ENCODE measurements around the gene CARMIL1.

CARMIL1 gene

GRCh38 chr6:25270559-25270958, 8.6 kb upstream of the CARMIL1 start:
- Histone ChIP-seq H2AK5ac (ENCODE audit: low read length, severe bottlenecking) (no peak overlapping the region), H2BK12ac (ENCODE audit: low read length in 2 of 2) (no peak overlapping the region)

GRCh38 chr6:25275436-25275835, 3.7 kb upstream of the CARMIL1 start:
- H2BK5ac ChIP-seq (ENCODE audit: low read depth, low read length, poor library complexity, severe bottlenecking) = no peak overlapping the region
- H4K91ac ChIP-seq (ENCODE audit: low read length) = no peak overlapping the region
- no peak overlapping the region for H2BK15ac ChIP-seq (ENCODE audit: low read depth, poor library complexity, severe bottlenecking)
- H2BK120ac ChIP-seq (ENCODE audit: low read depth, low read length) = no peak overlapping the region
- H2AFZ ChIP-seq (ENCODE audit: low read depth, low read length) = no peak overlapping the region
- peaks cover 2% of the 10 kb centered on the region for H3K4me1 ChIP-seq (ENCODE audit: control insufficient read depth, insufficient read depth, low read depth, low read length)
- no peaks in the 10 kb centered on the region for H3K36me3 ChIP-seq (ENCODE audit: control insufficient read depth in 1 of 2, insufficient read depth in 2 of 2, low read depth in 1 of 2, low read length in 2 of 2)
- no peak overlapping the region for H3K18ac ChIP-seq (ENCODE audit: low read depth in 1 of 2, low read length in 2 of 2)
- no peaks in the 10 kb centered on the region for H3K27me3 ChIP-seq (ENCODE audit: control insufficient read depth in 1 of 2, insufficient read depth in 1 of 2, low read length in 2 of 2)
- H2AK5ac ChIP-seq (ENCODE audit: low read length, severe bottlenecking) = no peak overlapping the region
- H3K4ac ChIP-seq (ENCODE audit: low read depth in 1 of 2, low read length in 2 of 2) = no peak overlapping the region
- 100% methylated on average over 1 of the region's 1 CpG for WGBS
- no peak overlapping the region for H2BK12ac ChIP-seq (ENCODE audit: low read length in 2 of 2)
- no peak for DNase-seq
- no peaks in the 10 kb centered on the region for H3K9me3 ChIP-seq (ENCODE audit: control insufficient read depth, low read length)
- H4K8ac ChIP-seq (ENCODE audit: low read length) = no peak overlapping the region
- no peak overlapping the region for H3K14ac ChIP-seq (ENCODE audit: low read length in 2 of 2)
- peaks cover 6% of the 10 kb centered on the region for H3K79me1 ChIP-seq (replicated peaks; ENCODE audit: low read length, poor library complexity, severe bottlenecking)
- H3K27ac ChIP-seq (ENCODE audit: low read length, poor library complexity, severe bottlenecking) = no peak overlapping the region
- no peak overlapping the region for H3K23ac ChIP-seq (ENCODE audit: low read length in 2 of 2)
- H3K9ac ChIP-seq (ENCODE audit: low read length) = peak overlapping the region; percentile 46
- H3K4me3 ChIP-seq (ENCODE audit: insufficient read depth in 1 of 2, low read depth in 1 of 2, low read length in 2 of 2) = peak overlapping the region in 1 of 2 experiments; percentile 34
- H3K4me2 ChIP-seq (ENCODE audit: low read length, poor library complexity, severe bottlenecking) = no peak overlapping the region

More at GRCh38 chr6:25270559-25270958, 8.6 kb upstream of the CARMIL1 start:
- no peak overlapping the region for H2AFZ ChIP-seq (ENCODE audit: low read depth, low read length)
- H3K9me3 ChIP-seq (ENCODE audit: control insufficient read depth, low read length) = no peaks in the 10 kb centered on the region
- no peaks in the 10 kb centered on the region for H3K79me1 ChIP-seq (replicated peaks; ENCODE audit: low read length, poor library complexity, severe bottlenecking)
- H3K4me2 ChIP-seq (ENCODE audit: low read length, poor library complexity, severe bottlenecking) = no peak overlapping the region
- no peak overlapping the region for H3K27ac ChIP-seq (ENCODE audit: low read length, poor library complexity, severe bottlenecking)
- no peak overlapping the region for H4K8ac ChIP-seq (ENCODE audit: low read length)
- H3K4ac ChIP-seq (ENCODE audit: low read depth in 1 of 2, low read length in 2 of 2) = no peak overlapping the region
- H3K4me3 ChIP-seq (ENCODE audit: insufficient read depth in 1 of 2, low read depth in 1 of 2, low read length in 2 of 2) = no peak overlapping the region
- H3K36me3 ChIP-seq (ENCODE audit: control insufficient read depth in 1 of 2, insufficient read depth in 2 of 2, low read depth in 1 of 2, low read length in 2 of 2) = no peaks in the 10 kb centered on the region
- no peak overlapping the region for H3K23ac ChIP-seq (ENCODE audit: low read length in 2 of 2)
- no peak overlapping the region for H3K14ac ChIP-seq (ENCODE audit: low read length in 2 of 2)
- H4K91ac ChIP-seq (ENCODE audit: low read length) = no peak overlapping the region
- no peak overlapping the region for H2BK15ac ChIP-seq (ENCODE audit: low read depth, poor library complexity, severe bottlenecking)
- DNase-seq = no peak
- H3K27me3 ChIP-seq (ENCODE audit: control insufficient read depth in 1 of 2, insufficient read depth in 1 of 2, low read length in 2 of 2) = no peaks in the 10 kb centered on the region
- no peaks in the 10 kb centered on the region for H3K4me1 ChIP-seq (ENCODE audit: control insufficient read depth, insufficient read depth, low read depth, low read length)
- no peak overlapping the region for H2BK120ac ChIP-seq (ENCODE audit: low read depth, low read length)
- no peak overlapping the region for H2BK5ac ChIP-seq (ENCODE audit: low read depth, low read length, poor library complexity, severe bottlenecking)
- no peak overlapping the region for H3K18ac ChIP-seq (ENCODE audit: low read depth in 1 of 2, low read length in 2 of 2)
- H3K9ac ChIP-seq (ENCODE audit: low read length) = no peak overlapping the region

- H2BK5ac ChIP-seq (ENCODE audit: low read depth, low read length, poor library complexity, severe bottlenecking) = no peak overlapping the region
- no peak overlapping the region for H3K23ac ChIP-seq (ENCODE audit: low read length in 2 of 2)
- no peak overlapping the region for H2BK15ac ChIP-seq (ENCODE audit: low read depth, poor library complexity, severe bottlenecking)
- H3K18ac ChIP-seq (ENCODE audit: low read depth in 1 of 2, low read length in 2 of 2) = no peak overlapping the region
- H3K9ac ChIP-seq (ENCODE audit: low read length) = no peak overlapping the region
- no peaks in the 10 kb centered on the region for H3K36me3 ChIP-seq (ENCODE audit: control insufficient read depth in 1 of 2, insufficient read depth in 2 of 2, low read depth in 1 of 2, low read length in 2 of 2)
- no peak overlapping the region for H4K91ac ChIP-seq (ENCODE audit: low read length)
- no peak overlapping the region for H2AK5ac ChIP-seq (ENCODE audit: low read length, severe bottlenecking)
- no peak overlapping the region for H3K14ac ChIP-seq (ENCODE audit: low read length in 2 of 2)
- H3K27ac ChIP-seq (ENCODE audit: low read length, poor library complexity, severe bottlenecking) = no peak overlapping the region
- peaks cover 4% of the 10 kb centered on the region for H3K4me1 ChIP-seq (ENCODE audit: control insufficient read depth, insufficient read depth, low read depth, low read length)
- no peak overlapping the region for H4K8ac ChIP-seq (ENCODE audit: low read length)
- H2BK12ac ChIP-seq (ENCODE audit: low read length in 2 of 2) = no peak overlapping the region
- H3K4me3 ChIP-seq (ENCODE audit: insufficient read depth in 1 of 2, low read depth in 1 of 2, low read length in 2 of 2) = no peak overlapping the region
- H3K27me3 ChIP-seq (ENCODE audit: control insufficient read depth in 1 of 2, insufficient read depth in 1 of 2, low read length in 2 of 2) = no peaks in the 10 kb centered on the region
- peaks cover 8% of the 10 kb centered on the region for H3K79me1 ChIP-seq (replicated peaks; ENCODE audit: low read length, poor library complexity, severe bottlenecking)
- no peak overlapping the region for H3K4ac ChIP-seq (ENCODE audit: low read depth in 1 of 2, low read length in 2 of 2)
- no peaks in the 10 kb centered on the region for H3K9me3 ChIP-seq (ENCODE audit: control insufficient read depth, low read length)
- H2BK120ac ChIP-seq (ENCODE audit: low read depth, low read length) = no peak overlapping the region
- no peak for DNase-seq
- WGBS = 100% methylated on average over 1 of the region's 1 CpG
- no peak overlapping the region for H2AFZ ChIP-seq (ENCODE audit: low read depth, low read length)
- H3K4me2 ChIP-seq (ENCODE audit: low read length, poor library complexity, severe bottlenecking) = no peak overlapping the region
Measured at GRCh38 chr6:25277386-25277785, 1.8 kb upstream of the CARMIL1 start.

GRCh38 chr6:25277857-25278256, 1.3 kb upstream of the CARMIL1 start:
- H4K91ac ChIP-seq (ENCODE audit: low read length) = no peak overlapping the region
- 96% methylated on average over 1 of the region's 1 CpG for WGBS
- no peaks in the 10 kb centered on the region for H3K27me3 ChIP-seq (ENCODE audit: control insufficient read depth in 1 of 2, insufficient read depth in 1 of 2, low read length in 2 of 2)
- H2BK15ac ChIP-seq (ENCODE audit: low read depth, poor library complexity, severe bottlenecking) = no peak overlapping the region
- H2AK5ac ChIP-seq (ENCODE audit: low read length, severe bottlenecking) = no peak overlapping the region
- H3K4me2 ChIP-seq (ENCODE audit: low read length, poor library complexity, severe bottlenecking) = peak overlapping the region; percentile 93
- H3K4me3 ChIP-seq (ENCODE audit: insufficient read depth in 1 of 2, low read depth in 1 of 2, low read length in 2 of 2) = peak overlapping the region in 1 of 2 experiments; percentile 98
- no peak overlapping the region for H3K27ac ChIP-seq (ENCODE audit: low read length, poor library complexity, severe bottlenecking)
- H3K23ac ChIP-seq (ENCODE audit: low read length in 2 of 2) = no peak overlapping the region
- no peak overlapping the region for H2BK120ac ChIP-seq (ENCODE audit: low read depth, low read length)
- H4K8ac ChIP-seq (ENCODE audit: low read length) = no peak overlapping the region
- H3K36me3 ChIP-seq (ENCODE audit: control insufficient read depth in 1 of 2, insufficient read depth in 2 of 2, low read depth in 1 of 2, low read length in 2 of 2) = no peaks in the 10 kb centered on the region
- H2AFZ ChIP-seq (ENCODE audit: low read depth, low read length) = no peak overlapping the region
- H3K4ac ChIP-seq (ENCODE audit: low read depth in 1 of 2, low read length in 2 of 2) = no peak overlapping the region
- no peak overlapping the region for H2BK5ac ChIP-seq (ENCODE audit: low read depth, low read length, poor library complexity, severe bottlenecking)
- H3K14ac ChIP-seq (ENCODE audit: low read length in 2 of 2) = no peak overlapping the region
- peak overlapping the region; percentile 93 for H3K9ac ChIP-seq (ENCODE audit: low read length)
- no peaks in the 10 kb centered on the region for H3K9me3 ChIP-seq (ENCODE audit: control insufficient read depth, low read length)
- H3K79me1 ChIP-seq (replicated peaks; ENCODE audit: low read length, poor library complexity, severe bottlenecking) = peaks cover 8% of the 10 kb centered on the region
- H3K18ac ChIP-seq (ENCODE audit: low read depth in 1 of 2, low read length in 2 of 2) = no peak overlapping the region
- H2BK12ac ChIP-seq (ENCODE audit: low read length in 2 of 2) = no peak overlapping the region
- DNase-seq = no peak
- peaks cover 4% of the 10 kb centered on the region for H3K4me1 ChIP-seq (ENCODE audit: control insufficient read depth, insufficient read depth, low read depth, low read length)
